H1 (cell line): ENCODE data around the gene ENPP7. TPM values are rescaled to one million over a fixed set of nuclear protein-coding genes. Genes with fewer than 3 reads are reported as not detected.

Experiments
- CTCF ChIA-PET: fragments of 300-600 bp; sonication (Branson Sonifier 250); formaldehyde crosslinking; loops from one replicate; lab custom pipeline; 2021; ENCODE audit not compliant: partially characterized antibody; lab: Charles Lee
- POLR2A ChIA-PET: fragments of 300-600 bp; sonication (Branson Sonifier 250); formaldehyde crosslinking; loops from one replicate; lab custom pipeline; 2021; ENCODE audit warnings: inconsistent platforms; ENCODE audit not compliant: partially characterized antibody; lab: Charles Lee
- DNase-seq, 2 experiments: peaks; one replicate each; pipeline versions ENCODE4 v3.0.0 to v3.0.0-alpha.2; 2010 to 2022; ENCODE audit warnings: low spot score in 2 of 2, low read depth in 1 of 2, mixed read lengths in 1 of 2
- FAIRE-seq: peaks from 2 replicates; lab custom pipeline; 2011; peaks lifted over from hg19 to GRCh38; lab: Jason Lieb, UNC
- H2AFZ ChIP-seq: 2 replicates; pipeline ENCODE4 v1.8.1; 2012; ENCODE audit warnings: low read length, inconsistent platforms
- H2AK5ac ChIP-seq: 2 replicates; pipeline ENCODE4 v1.6.1; 2013; ENCODE audit warnings: low read depth, low read length
- H2BK120ac ChIP-seq: replicated peaks from 2 replicates; pipeline ENCODE3; 2013; ENCODE audit warnings: low read depth, low read length, inconsistent platforms
- H2BK12ac ChIP-seq: 2 replicates; pipeline ENCODE4 v1.6.1; 2013; ENCODE audit warnings: low read depth, low read length
- H2BK15ac ChIP-seq: 2 replicates; pipeline ENCODE4 v1.6.1; 2013; ENCODE audit warnings: low read length
- H2BK20ac ChIP-seq: 2 replicates; pipeline ENCODE4 v1.6.1; 2013; ENCODE audit warnings: low read length
- H2BK5ac ChIP-seq: 2 replicates; pipeline ENCODE4 v1.6.1; 2013; ENCODE audit warnings: low read depth, low read length
- H3K14ac ChIP-seq: 2 replicates; pipeline ENCODE4 v1.6.1; 2013; ENCODE audit warnings: inconsistent platforms; ENCODE audit not compliant: insufficient read length
- H3K18ac ChIP-seq: 2 replicates; pipeline ENCODE4 v1.6.1; 2013; ENCODE audit warnings: low read length; ENCODE audit errors: extremely low read depth
- H3K23ac ChIP-seq: 2 replicates; pipeline ENCODE4 v1.6.1; 2013; ENCODE audit warnings: inconsistent platforms; ENCODE audit not compliant: insufficient read length
- H3K23me2 ChIP-seq: 2 replicates; pipeline ENCODE4 v1.6.1; 2013; ENCODE audit warnings: low read depth, low read length
- H3K27ac ChIP-seq: 2 replicates; pipeline ENCODE4 v1.6.1; 2011; ENCODE audit warnings: low read depth, low read length, inconsistent platforms
- H3K27me3 ChIP-seq, 4 experiments: replicated peaks in 1 of 4; 1 replicate in 1 of 4; 2 replicates in 3 of 4; pipeline versions ENCODE4 v1.6.1 to v1.8.1; 2011 to 2013; ENCODE audit warnings: low read length in 3 of 4, mild to moderate bottlenecking in 3 of 4, inconsistent platforms in 2 of 4, mixed read lengths in 2 of 4, moderate library complexity in 1 of 4; ENCODE audit not compliant: control insufficient read depth in 3 of 4, insufficient read depth in 3 of 4; ENCODE audit errors: extremely low read depth in 1 of 4
- H3K36me3 ChIP-seq, 4 experiments: 2 replicates each; pipeline versions ENCODE4 v1.6.1 to v1.8.1; 2011 to 2013; ENCODE audit warnings: mild to moderate bottlenecking in 4 of 4, low read length in 3 of 4, moderate library complexity in 2 of 4, control low read depth in 1 of 4, inconsistent platforms in 1 of 4; ENCODE audit not compliant: insufficient read depth in 4 of 4, control insufficient read depth in 2 of 4
- H3K4ac ChIP-seq: replicated peaks from 2 replicates; pipeline ENCODE3; 2013; ENCODE audit warnings: low read length, low read depth, mixed read lengths, inconsistent platforms; ENCODE audit not compliant: insufficient read length
- H3K4me1 ChIP-seq, 4 experiments: replicated peaks in 1 of 4; 1 replicate in 1 of 4; 2 replicates in 3 of 4; pipeline versions ENCODE4 v1.6.1 to v1.8.1; 2011 to 2013; ENCODE audit warnings: low read length in 3 of 4, inconsistent platforms in 2 of 4, mixed read lengths in 1 of 4; ENCODE audit not compliant: insufficient read depth in 4 of 4, control insufficient read depth in 3 of 4
- H3K4me2 ChIP-seq, 2 experiments: 2 replicates each; pipeline versions ENCODE4 v1.6.1 to v1.8.1; 2011 to 2013; ENCODE audit warnings: low read depth in 2 of 2, low read length in 2 of 2, control low read depth in 1 of 2, inconsistent platforms in 1 of 2, mild to moderate bottlenecking in 1 of 2; ENCODE audit not compliant: insufficient read depth in 1 of 2
- H3K4me3 ChIP-seq, 4 experiments: fragments of 200-600, 300-600 bp in 1 of 4; sonication (generic), shearing (Covaris generic), sonication (Bioruptor Twin) in 1 of 4; 2 replicates each; pipeline versions ENCODE4 v1.5.1 to v1.8.1; 2011 to 2016; ENCODE audit warnings: low read length in 4 of 4, low read depth in 3 of 4, control low read depth in 2 of 4, inconsistent platforms in 2 of 4, mild to moderate bottlenecking in 2 of 4, mixed read lengths in 1 of 4, moderate library complexity in 1 of 4; ENCODE audit not compliant: insufficient read depth in 2 of 4; ENCODE audit errors: extremely low read depth in 1 of 4
- H3K56ac ChIP-seq: replicated peaks from 2 replicates; pipeline ENCODE3; 2013; ENCODE audit warnings: low read depth, mild to moderate bottlenecking, mixed read lengths, low read length, inconsistent platforms; ENCODE audit not compliant: insufficient read length
- H3K79me1 ChIP-seq: 2 replicates; pipeline ENCODE4 v1.6.1; 2013; ENCODE audit warnings: low read depth, low read length, control low read depth
- H3K79me2 ChIP-seq, 2 experiments: 2 replicates each; pipeline versions ENCODE4 v1.6.1 to v1.8.1; 2012 to 2013; ENCODE audit warnings: low read length in 2 of 2, mild to moderate bottlenecking in 2 of 2, inconsistent platforms in 1 of 2; ENCODE audit not compliant: insufficient read depth in 2 of 2, control insufficient read depth in 1 of 2
- H3K9ac ChIP-seq, 4 experiments: replicated peaks in 1 of 4; 1 replicate in 1 of 4; 2 replicates in 3 of 4; pipeline versions ENCODE4 v1.6.1 to v1.8.1; 2011 to 2013; ENCODE audit warnings: low read depth in 3 of 4, low read length in 3 of 4, control low read depth in 2 of 4, mild to moderate bottlenecking in 2 of 4, moderate library complexity in 2 of 4, inconsistent platforms in 1 of 4; ENCODE audit errors: extremely low read depth in 1 of 4
- H3K9me3 ChIP-seq, 2 experiments: 2 replicates each; pipeline versions ENCODE4 v1.6.1 to v1.8.1; 2012 to 2013; ENCODE audit warnings: mild to moderate bottlenecking in 2 of 2, moderate library complexity in 2 of 2, control low read depth in 1 of 2, inconsistent platforms in 1 of 2, low read depth in 1 of 2, low read length in 1 of 2, mixed read lengths in 1 of 2; ENCODE audit not compliant: insufficient read depth in 2 of 2
- H4K20me1 ChIP-seq, 2 experiments: replicated peaks in 1 of 2; 2 replicates each; pipeline versions ENCODE3 to v1.8.1; 2011 to 2013; ENCODE audit warnings: inconsistent platforms in 2 of 2, low read length in 2 of 2, mild to moderate bottlenecking in 1 of 2; ENCODE audit not compliant: insufficient read depth in 2 of 2, control insufficient read depth in 1 of 2
- H4K5ac ChIP-seq: 2 replicates; pipeline ENCODE4 v1.6.1; 2013; ENCODE audit warnings: low read length, low read depth, mixed read lengths, inconsistent platforms; ENCODE audit not compliant: insufficient read length
- H4K8ac ChIP-seq: 2 replicates; pipeline ENCODE4 v1.8.0; 2013; ENCODE audit warnings: mild to moderate bottlenecking, moderate library complexity, low read length, inconsistent platforms; ENCODE audit not compliant: insufficient read depth; ENCODE audit errors: extremely low read depth
- H4K91ac ChIP-seq: replicated peaks from 2 replicates; pipeline ENCODE3; 2013; ENCODE audit warnings: low read length, mixed read lengths, inconsistent platforms; ENCODE audit not compliant: insufficient read length
- EP300 ChIP-seq, 2 experiments: IDR thresholded peaks; 1 replicate in 1 of 2; 2 replicates in 1 of 2; pipeline ENCODE4 v1.6.1; 2011 to 2012; ENCODE audit warnings: low read depth in 2 of 2, low read length in 2 of 2, mild to moderate bottlenecking in 2 of 2, borderline replicate concordance in 1 of 2, inconsistent platforms in 1 of 2, moderate library complexity in 1 of 2
- HDAC2 ChIP-seq, 2 experiments: fragments of 300-600 bp in 1 of 2; sonication (generic) in 1 of 2; IDR thresholded peaks; 2 replicates each; pipeline ENCODE4 v1.6.1; 2011 to 2012; ENCODE audit warnings: low read depth in 2 of 2, low read length in 2 of 2, mild to moderate bottlenecking in 2 of 2, moderate library complexity in 2 of 2, borderline replicate concordance in 1 of 2, inconsistent platforms in 1 of 2
- HDAC6 ChIP-seq: IDR thresholded peaks from one replicate; pipeline ENCODE4 v1.7.1; 2012; ENCODE audit warnings: low read depth, mild to moderate bottlenecking, inconsistent platforms, low read length, moderate library complexity
- KDM1A ChIP-seq: fragments of 200-600, 300-600 bp; sonication (generic); IDR thresholded peaks from 2 replicates; pipeline ENCODE4 v1.7.1; 2016; ENCODE audit warnings: mild to moderate bottlenecking, low read length, borderline replicate concordance
- KDM5A ChIP-seq: fragments of 200-600 bp; IDR thresholded peaks from 2 replicates; pipeline ENCODE4 v1.7.1; 2012; ENCODE audit warnings: mild to moderate bottlenecking, low read length, inconsistent platforms, mixed read lengths
- POLR2A ChIP-seq, 2 experiments: IDR thresholded peaks; 1 replicate in 1 of 2; 2 replicates in 1 of 2; pipeline ENCODE4 v1.6.1; 2011; ENCODE audit warnings: low read depth in 2 of 2, low read length in 2 of 2, mild to moderate bottlenecking in 2 of 2; ENCODE audit errors: control extremely low read depth in 1 of 2
- RAD21 ChIP-seq, 2 experiments: IDR thresholded peaks in 1 of 2; conservative IDR thresholded peaks in 1 of 2; 2 replicates each; pipeline ENCODE4 v1.6.1; 2011; ENCODE audit warnings: low read depth in 2 of 2, low read length in 2 of 2, improper control_type of control experiment in 1 of 2, inconsistent platforms in 1 of 2, mild to moderate bottlenecking in 1 of 2, moderate library complexity in 1 of 2
- SIX5 ChIP-seq: IDR thresholded peaks from 2 replicates; pipeline ENCODE4 v1.6.1; 2011; ENCODE audit warnings: mild to moderate bottlenecking, low read depth, low read length
- SP2 ChIP-seq: IDR thresholded peaks from 2 replicates; pipeline ENCODE4 v1.6.1; 2012; ENCODE audit warnings: mild to moderate bottlenecking, low read length, inconsistent platforms
- SRF ChIP-seq: IDR thresholded peaks from 2 replicates; pipeline ENCODE4 v1.6.1; 2011; ENCODE audit warnings: mild to moderate bottlenecking, low read depth, low read length, moderate library complexity
- TBP ChIP-seq: IDR thresholded peaks from 2 replicates; pipeline ENCODE4 v1.6.1; 2011; ENCODE audit warnings: low read depth, low read length, improper control_type of control experiment
- YY1 ChIP-seq: IDR thresholded peaks from 2 replicates; pipeline ENCODE4 v1.6.1; 2011; ENCODE audit warnings: low read depth, mild to moderate bottlenecking, low read length
- WGBS, 2 experiments: shearing (Covaris generic) in 1 of 2; methylation state at CpG; one replicate each; pipeline versions ENCODE4 v1.1.6 to v1.1.7; 2013 to 2015; ENCODE audit warnings: low lambda C conversion rate in 2 of 2, mixed read lengths in 2 of 2, inconsistent platforms in 1 of 2, low coverage in 1 of 2, missing lambda C conversion rate in 1 of 2; ENCODE audit not compliant: insufficient replicate concordance in 2 of 2, insufficient coverage in 1 of 2, insufficient read length in 1 of 2; ENCODE audit errors: extremely low coverage in 1 of 2, missing lambda C conversion rate in 1 of 2; 5-methylcytosine and 5-hydroxymethylcytosine counted together
- polyA plus RNA-seq, 7 experiments: library from polyadenylated mRNA; depleted of rRNA in 3 of 7; stranded (reverse) in 5 of 7; unstranded in 2 of 7; fragments of >200 nt in 5 of 7; fragments of 200-250 nt in 2 of 7; gene quantifications; 1 replicate in 5 of 7; 2 replicates in 1 of 7; 4 replicates in 1 of 7; pipeline versions ENCODE4 v1.2.1 to v1.2.3, GENCODE V29; 2011 to 2013; ENCODE audit warnings: missing spikeins in 2 of 7, mixed read lengths in 2 of 7
- total RNA-seq: library from RNA; stranded (reverse); fragmentation: NEBNext Ultra II Directional; extraction: Animal tissue kit (Norgen Biotek cat#: 25700); gene quantifications from 2 replicates; pipeline ENCODE4 v1.2.1, GENCODE V29; 2021
- TF ChIP-seq, protein P1 (sequence below): IDR thresholded peaks from 2 replicates; pipeline ENCODE4 v1.6.1; 2011; ENCODE audit warnings: low read depth, mild to moderate bottlenecking, low read length; ENCODE audit not compliant: insufficient read depth

Gene ENPP7
- total and polyA plus RNA-seq, 2 of the 8 experiments (the other 6 are each of a cell fraction or from before 2014, with no cell fraction given) = not detected

DNA sequence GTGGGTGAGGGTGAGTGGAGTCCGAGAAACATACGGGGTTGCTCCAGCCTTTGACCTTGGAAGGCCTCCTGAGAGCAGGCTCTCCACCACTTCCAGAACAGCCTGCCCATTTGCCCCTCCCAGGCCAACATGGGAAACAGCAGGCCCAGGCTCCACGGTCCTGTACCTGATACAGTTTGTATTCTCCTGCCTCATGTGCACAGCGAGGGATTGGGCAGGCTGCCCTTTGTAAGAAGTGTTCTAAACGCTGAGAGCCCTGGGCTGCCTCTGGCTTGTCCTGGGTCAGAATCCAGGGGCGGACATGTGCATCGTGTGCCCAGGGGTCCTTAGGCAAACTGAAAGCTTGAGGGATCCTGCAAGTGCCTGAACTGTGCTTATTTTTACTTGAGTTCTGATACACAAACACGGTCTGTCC, 43.8 kb downstream of the ENPP7 start:
- no peak overlapping the region for H3K4ac ChIP-seq
- H3K36me3 ChIP-seq = peaks cover under 1 to 3% (median under 1%) of the 10 kb centered on the region in 4 experiments; a peak in 6 of 8 replicates
- no peak overlapping the region for H3K9ac ChIP-seq
- H2AFZ ChIP-seq = no peak overlapping the region
- no peak overlapping the region for H2BK5ac ChIP-seq
- no peaks in the 10 kb centered on the region for H3K9me3 ChIP-seq
- H3K4me2 ChIP-seq = no peak overlapping the region
- H3K4me3 ChIP-seq = no peak overlapping the region
- no peak overlapping the region for H2AK5ac ChIP-seq
- peaks cover 0 to 8% of the 10 kb centered on the region in 2 experiments; a peak in 2 of 4 replicates for H3K79me2 ChIP-seq
- DNase-seq (no peak), FAIRE-seq (no peak)
- peaks cover 4 to 6% of the 10 kb centered on the region in 2 experiments for H4K20me1 ChIP-seq
- ChIA-PET CTCF (interaction anchor here (0.9 to 5.9 kb wide), 10 partner anchors 8 to 60 kb away, joined by 3 to 90 read pairs (median 5); no protein-coding TSS in a partner anchor), POLR2A (interaction anchor here (1.1 to 5.2 kb wide), 2 partner anchors 12 to 15 kb away, joined by 4 to 33 read pairs; no protein-coding TSS in a partner anchor)
- H4K8ac ChIP-seq = no peak overlapping the region
- no peak overlapping the region for H2BK20ac ChIP-seq
- H2BK15ac ChIP-seq = 0 out of 2 replicates have a peak overlapping the region, but pooled peaks have one; percentile 0
- H3K4me1 ChIP-seq = peaks cover 4 to 14% (median 13%) of the 10 kb centered on the region in 4 experiments
- H3K14ac ChIP-seq = no peak overlapping the region
- H3K79me1 ChIP-seq = peaks cover 4% of the 10 kb centered on the region
- no peak overlapping the region for H2BK120ac ChIP-seq
- peaks cover 10% of the 10 kb centered on the region for H3K23me2 ChIP-seq
- H4K5ac ChIP-seq = no peak overlapping the region
- H3K23ac ChIP-seq = no peak overlapping the region
- no peak overlapping the region for H4K91ac ChIP-seq
- H3K27ac ChIP-seq = no peak overlapping the region
- no peaks in the 10 kb centered on the region; a peak in 2 of 7 replicates for H3K27me3 ChIP-seq
- no peak overlapping the region for H3K56ac ChIP-seq
- 87% methylated on average over 7 of the region's 8 CpGs; no CpG with 5 or more reads in 1 of the 2 experiments for WGBS, 2 experiments
- 0 out of 2 replicates have a peak overlapping the region, but pooled peaks have one; percentile 9 for H3K18ac ChIP-seq
- 0 out of 2 replicates have a peak overlapping the region, but pooled peaks have one; percentile 35 for H2BK12ac ChIP-seq
- TF ChIP-seq EP300 (IDR thresholded peaks at IDR 0.05; ENCODE audit: borderline replicate concordance in 1 of 2, low read depth in 2 of 2, low read length in 2 of 2) = no peak
- TF ChIP-seq SRF = no peak
- TF ChIP-seq RAD21 (IDR thresholded peaks at IDR 0.05 in 1 of 2, conservative IDR thresholded peaks at IDR 0.05 in 1 of 2; ENCODE audit: low read depth in 2 of 2, low read length in 2 of 2) = no peak
- TF ChIP-seq TBP = no peak
- TF ChIP-seq HDAC2 (IDR thresholded peaks at IDR 0.05; ENCODE audit: borderline replicate concordance in 1 of 2, low read depth in 2 of 2, low read length in 2 of 2) = no peak
- TF ChIP-seq KDM1A = no peak
- no peak for TF ChIP-seq SIX5
- no peak for TF ChIP-seq SP2
- TF ChIP-seq POLR2A (IDR thresholded peaks at IDR 0.05; ENCODE audit: control extremely low read depth in 1 of 2, low read depth in 2 of 2, low read length in 2 of 2) = no peak
- TF ChIP-seq YY1 = no peak
- TF ChIP-seq HDAC6 = no peak
- TF ChIP-seq, protein P1, sequence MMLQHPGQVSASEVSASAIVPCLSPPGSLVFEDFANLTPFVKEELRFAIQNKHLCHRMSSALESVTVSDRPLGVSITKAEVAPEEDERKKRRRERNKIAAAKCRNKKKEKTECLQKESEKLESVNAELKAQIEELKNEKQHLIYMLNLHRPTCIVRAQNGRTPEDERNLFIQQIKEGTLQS = no peak
- no peak for TF ChIP-seq KDM5A
